ENCODE measurements around the gene HSPB8. TPM values are rescaled to one million over a fixed set of nuclear protein-coding genes. Genes with fewer than 3 reads are reported as not detected.

The HSPB8 gene
- total RNA-seq, 2 donors from 2014 or later, result not detected

- H3K27ac Mint-ChIP-seq, result no peak overlapping the region
- DNase-seq (ENCODE audit: low spot score in 2 of 2), result no peak
- ATAC-seq, result no peak
- H3K9me3 Mint-ChIP-seq, result peaks cover 6% of the 10 kb centered on the region in 2 donors
- H3K36me3 Mint-ChIP-seq, result no peaks in the 10 kb centered on the region
Measured at GRCh38 chr12:119157978-119158377, 20.8 kb upstream of the HSPB8 start.

- ATAC-seq (no peak), DNase-seq (ENCODE audit: low spot score in 2 of 2) (no peak)
- H3K9me3 Mint-ChIP-seq, result peaks cover 6% of the 10 kb centered on the region in 2 donors
- H3K27ac Mint-ChIP-seq, result no peak overlapping the region
- no peaks in the 10 kb centered on the region for H3K36me3 Mint-ChIP-seq
Measured at GRCh38 chr12:119158402-119158801, 20.3 kb upstream of the HSPB8 start.

GRCh38 chr12:119159844-119160243, 18.9 kb upstream of the HSPB8 start:
- ATAC-seq, result no peak
- no peak for DNase-seq (ENCODE audit: low spot score in 2 of 2)
- Mint-ChIP-seq H3K36me3 (no peaks in the 10 kb centered on the region), H3K9me3 (no peaks in the 10 kb centered on the region), H3K27ac (no peak overlapping the region)

- Mint-ChIP-seq H3K27ac (no peak overlapping the region), H3K9me3 (peaks cover 0 to 6% of the 10 kb centered on the region in 2 donors), H3K36me3 (no peaks in the 10 kb centered on the region)
- ATAC-seq, result no peak
- DNase-seq (ENCODE audit: low spot score in 2 of 2), result no peak
Measured at GRCh38 chr12:119167902-119168301, 10.8 kb upstream of the HSPB8 start.

DNA sequence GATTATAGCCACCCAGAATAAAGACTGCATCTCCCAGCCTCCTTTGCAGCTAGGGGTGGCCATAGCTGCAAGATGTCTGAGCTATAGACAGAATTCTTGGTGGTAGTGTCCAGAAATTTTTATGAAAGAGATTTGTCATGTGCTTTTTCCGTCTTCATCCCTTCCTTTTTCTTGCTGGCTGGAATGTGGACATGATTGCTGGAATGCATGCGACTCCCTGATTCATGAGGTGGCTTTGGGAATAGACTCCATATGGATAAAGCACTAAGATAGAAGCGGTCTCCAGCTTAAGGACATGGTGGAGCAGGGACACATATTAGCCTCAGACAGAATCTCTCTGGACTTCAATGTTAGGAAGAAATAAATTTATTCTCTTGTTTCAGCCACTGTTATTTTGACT, 10.0 kb upstream of the HSPB8 start:
- Mint-ChIP-seq H3K9me3 (peaks cover 0 to 6% of the 10 kb centered on the region in 2 donors), H3K36me3 (no peaks in the 10 kb centered on the region), H3K27ac (no peak overlapping the region)
- DNase-seq (ENCODE audit: low spot score in 2 of 2) (no peak), ATAC-seq (no peak)

DNA sequence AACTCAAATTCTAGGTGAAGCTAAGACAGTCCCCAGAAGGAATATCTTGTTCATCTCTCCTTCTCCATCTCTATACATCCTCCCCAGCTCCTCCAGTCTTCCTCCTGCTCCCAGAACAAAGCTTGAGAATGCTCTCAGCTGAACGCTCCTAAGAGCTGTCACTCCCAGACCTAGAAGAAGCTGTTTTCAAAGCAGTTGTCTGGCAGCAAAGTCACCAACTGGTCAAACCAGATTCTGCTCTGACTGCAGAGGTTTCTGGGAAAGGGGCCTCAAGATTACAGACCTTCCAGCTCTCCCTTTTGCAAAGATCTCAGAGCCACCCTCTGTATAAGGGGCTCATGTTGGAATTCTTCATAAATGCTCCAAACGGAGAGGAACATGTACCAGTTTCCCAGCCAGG, 9.6 kb upstream of the HSPB8 start:
- no peak for DNase-seq (ENCODE audit: low spot score in 2 of 2)
- no peak for ATAC-seq
- Mint-ChIP-seq H3K9me3 (peaks cover 0 to 6% of the 10 kb centered on the region in 2 donors), H3K36me3 (no peaks in the 10 kb centered on the region), H3K27ac (no peak overlapping the region)

DNA sequence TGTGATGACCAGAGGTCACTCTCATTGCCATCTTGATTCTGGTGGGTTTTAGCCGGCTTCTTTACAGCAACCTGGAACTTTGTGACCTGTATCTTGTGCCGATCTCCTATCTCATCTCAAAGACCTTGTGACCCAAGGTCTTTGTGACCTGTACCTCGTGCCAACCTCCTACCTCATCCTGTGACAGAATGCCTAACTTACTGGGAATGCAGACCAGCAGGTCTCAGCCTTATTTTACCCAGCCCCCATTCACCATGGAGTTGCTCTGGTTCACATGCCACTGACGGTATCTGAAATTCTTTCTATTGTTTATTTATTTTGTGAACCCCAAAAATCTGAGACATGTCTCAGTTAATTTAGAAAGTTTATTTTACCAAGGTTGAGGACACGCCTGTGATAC, 7.4 kb upstream of the HSPB8 start:
- Mint-ChIP-seq H3K27ac (no peak overlapping the region), H3K36me3 (no peaks in the 10 kb centered on the region), H3K9me3 (peaks cover 0 to 6% of the 10 kb centered on the region in 2 donors)
- DNase-seq (ENCODE audit: low spot score in 2 of 2) (no peak), ATAC-seq (no peak)

DNA sequence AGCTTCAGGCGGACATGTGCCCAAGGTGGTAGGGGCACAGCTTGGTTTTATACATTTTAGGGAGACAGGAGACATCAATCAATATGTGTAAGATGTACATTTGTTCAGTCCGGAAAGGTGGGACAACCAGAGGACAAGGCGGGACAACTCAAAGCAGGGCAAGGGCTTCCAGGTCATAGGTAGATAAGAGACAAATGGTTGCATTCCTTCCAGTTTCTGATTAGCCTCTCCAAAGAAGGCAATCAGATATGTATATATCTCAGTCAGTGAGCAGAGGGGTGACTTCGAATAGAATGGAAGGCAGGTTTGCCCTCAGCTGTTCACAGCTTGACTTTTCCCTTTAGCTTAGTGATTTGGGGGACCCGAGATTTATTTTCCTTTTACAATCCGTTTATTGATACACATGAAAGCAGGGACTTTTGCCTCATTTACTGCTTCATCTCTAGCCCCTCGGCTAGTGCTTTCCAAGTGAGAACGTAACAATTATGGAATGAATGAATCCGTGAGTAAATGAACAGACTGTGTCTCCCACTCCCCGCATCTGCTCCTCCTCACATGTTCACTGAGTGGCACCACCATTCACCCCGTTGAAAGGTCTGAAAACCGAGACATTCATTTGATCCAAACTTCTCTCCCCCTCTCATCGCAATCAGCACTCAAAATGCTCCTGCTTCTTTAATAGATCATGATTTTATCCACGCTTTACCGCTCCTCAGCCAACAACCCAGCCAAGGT, 6.9 kb upstream of the HSPB8 start:
- DNase-seq (ENCODE audit: low spot score in 2 of 2) (no peak), ATAC-seq (no peak)
- no peaks in the 10 kb centered on the region for H3K36me3 Mint-ChIP-seq
- H3K27ac Mint-ChIP-seq, result no peak overlapping the region
- peaks cover 0 to 6% of the 10 kb centered on the region in 2 donors for H3K9me3 Mint-ChIP-seq

- no peak for ATAC-seq
- Mint-ChIP-seq H3K36me3 (no peaks in the 10 kb centered on the region), H3K9me3 (no peaks in the 10 kb centered on the region), H3K27ac (no peak overlapping the region)
- DNase-seq (ENCODE audit: low spot score in 2 of 2), result no peak
Measured at GRCh38 chr12:119175081-119175480, 3.6 kb upstream of the HSPB8 start.

- ATAC-seq (no peak), DNase-seq (ENCODE audit: low spot score in 2 of 2) (no peak)
- Mint-ChIP-seq H3K36me3 (no peaks in the 10 kb centered on the region), H3K9me3 (no peaks in the 10 kb centered on the region), H3K27ac (no peak overlapping the region)
Measured at GRCh38 chr12:119176267-119177055, 2.3 kb upstream of the HSPB8 start.

DNA sequence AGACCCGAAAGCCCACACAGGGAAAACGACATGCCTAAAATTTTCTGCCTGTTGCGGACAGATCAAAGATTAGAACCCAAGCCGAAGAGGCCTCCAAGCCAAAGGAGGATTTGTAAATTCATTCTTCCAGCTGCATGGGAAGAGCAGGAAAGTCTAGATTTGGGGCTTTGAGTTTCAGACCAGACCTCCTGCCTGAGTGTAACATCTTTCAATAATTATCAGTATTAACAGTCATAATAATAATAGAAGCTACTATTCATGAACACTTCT, 1.7 kb upstream of the HSPB8 start:
- Mint-ChIP-seq H3K9me3 (no peaks in the 10 kb centered on the region), H3K27ac (no peak overlapping the region), H3K36me3 (no peaks in the 10 kb centered on the region)
- ATAC-seq (no peak), DNase-seq (ENCODE audit: low spot score in 2 of 2) (no peak)

GRCh38 chr12:119177724-119178380, 879 bp upstream of the HSPB8 start:
- H3K27ac Mint-ChIP-seq, result no peak overlapping the region
- no peak for ATAC-seq
- H3K9me3 Mint-ChIP-seq, result no peaks in the 10 kb centered on the region
- H3K36me3 Mint-ChIP-seq, result no peaks in the 10 kb centered on the region
- no peak for DNase-seq (ENCODE audit: low spot score in 2 of 2)

GRCh38 chr12:119179335-119180021, 747 bp downstream of the HSPB8 start:
- no peak for DNase-seq (ENCODE audit: low spot score in 2 of 2)
- Mint-ChIP-seq H3K36me3 (no peaks in the 10 kb centered on the region), H3K9me3 (no peaks in the 10 kb centered on the region), H3K27ac (no peak overlapping the region)
- no peak for ATAC-seq

GRCh38 chr12:119180380-119181040, 1.8 kb downstream of the HSPB8 start:
- Mint-ChIP-seq H3K27ac (no peak overlapping the region), H3K36me3 (no peaks in the 10 kb centered on the region), H3K9me3 (no peaks in the 10 kb centered on the region)
- ATAC-seq, result no peak
- DNase-seq (ENCODE audit: low spot score in 2 of 2), result no peak

DNA sequence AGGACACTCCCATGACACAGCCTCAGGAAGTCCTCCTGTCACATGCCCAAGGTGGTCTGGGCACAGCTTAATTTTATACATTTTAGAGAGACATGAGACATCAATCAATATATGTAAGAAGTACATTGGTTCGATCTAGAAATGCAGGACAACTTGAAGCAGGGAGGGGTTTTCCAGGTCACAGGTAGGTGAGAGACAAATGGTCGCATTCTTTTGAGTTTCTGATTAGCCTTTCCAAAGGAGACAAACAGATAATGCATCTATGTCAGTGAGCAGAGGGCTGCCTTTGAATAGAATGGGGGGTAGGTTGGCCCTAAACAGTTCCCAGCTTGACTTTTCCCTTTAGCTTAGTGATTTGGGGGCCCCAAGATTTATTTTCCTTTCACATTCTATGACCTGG, 2.5 kb downstream of the HSPB8 start:
- H3K9me3 Mint-ChIP-seq, result no peaks in the 10 kb centered on the region
- DNase-seq (ENCODE audit: low spot score in 2 of 2) (no peak), ATAC-seq (no peak)
- H3K27ac Mint-ChIP-seq, result no peak overlapping the region
- no peaks in the 10 kb centered on the region for H3K36me3 Mint-ChIP-seq

GRCh38 chr12:119181944-119182343, 3.2 kb downstream of the HSPB8 start:
- DNase-seq (ENCODE audit: low spot score in 2 of 2) (no peak), ATAC-seq (no peak)
- H3K9me3 Mint-ChIP-seq, result no peaks in the 10 kb centered on the region
- H3K36me3 Mint-ChIP-seq, result no peaks in the 10 kb centered on the region
- no peak overlapping the region for H3K27ac Mint-ChIP-seq

All from activated naive CD4-positive, alpha-beta T cell treated with anti-CD3 and anti-CD28 coated beads, Interleukin-2, amount 50 U/mL, for 72 hours (primary cell).